Activated CD4-positive, alpha-beta T cell treated with anti-CD3 and anti-CD28 coated beads, Interleukin-2, amount 10 ng/mL, durations not matched to agents 7 days and 5 days (primary cell): Measurements from ENCODE around the gene CDK5R2. TPM values are rescaled to one million over a fixed set of nuclear protein-coding genes. Genes with fewer than 3 reads are reported as not detected.
A peak's percentile ranks its signal among the peaks of the same experiment; 100 is the strongest.
"Not testable (repeated sequence)": the region's sequence is repeated elsewhere in the genome, so short reads cannot be mapped to it uniquely, and the experiment has no call there.

Experiments
- CTCF ChIA-PET: fragments of 350-600 bp; sonication (Branson Sonifier 250); formaldehyde crosslinking; loops from one replicate; lab custom pipeline; 2021; ENCODE audit warnings: antibody characterized with exemption; lab: Charles Lee
- POLR2A ChIA-PET: fragments of 350-600 bp; sonication (Branson Sonifier 250); formaldehyde crosslinking; loops from one replicate; lab custom pipeline; 2021; ENCODE audit warnings: antibody characterized with exemption; lab: Charles Lee
- DNase-seq: peaks from one replicate; pipeline ENCODE4 v3.0.0-alpha.2; 2020
- H3K27ac Mint-ChIP-seq: one replicate; pipeline ENCODE4 v1.8.0; 2021; ENCODE audit warnings: mild to moderate bottlenecking, moderate library complexity, mixed read lengths
- H3K27me3 Mint-ChIP-seq: one replicate; pipeline ENCODE4 v1.8.0; 2021; ENCODE audit warnings: mixed read lengths
- H3K36me3 Mint-ChIP-seq: one replicate; pipeline ENCODE4 v1.8.0; 2021; ENCODE audit warnings: low read depth, mixed read lengths
- H3K4me1 Mint-ChIP-seq: one replicate; pipeline ENCODE4 v1.8.0; 2021; ENCODE audit warnings: mixed read lengths
- H3K4me3 Mint-ChIP-seq: one replicate; pipeline ENCODE4 v1.8.0; 2021; ENCODE audit warnings: mild to moderate bottlenecking, moderate library complexity, mixed read lengths
- H3K9me3 Mint-ChIP-seq: one replicate; pipeline ENCODE4 v1.8.0; 2021; ENCODE audit warnings: mixed read lengths
- total RNA-seq, 2 experiments: library from RNA; stranded (reverse); gene quantifications; one replicate each; pipeline ENCODE4 v1.2.3, GENCODE V29; 2021

The CDK5R2 gene
- total RNA-seq: not detected

GRCh38 chr2:218959141-218959731, at the start of gene CDK5R2:
Gene CDK5R2 (plus strand): TSS chr2:218959666. CDS start chr2:218959821, 155 bp downstream.
- Mint-ChIP-seq H3K4me3 (no peak within 1 kb of the TSS), H3K4me1 (peaks cover 7% of the 10 kb centered on the region), H3K27me3 (peaks cover 79% of the 10 kb centered on the region), H3K36me3 (peaks cover 3% of the 10 kb centered on the region), H3K9me3 (no peaks in the 10 kb centered on the region), H3K27ac (no peak within 1 kb of the TSS)
- POLR2A ChIA-PET: interaction anchor here (0.5 kb wide), 1 partner anchor 408 kb away, joined by 5 read pairs; no protein-coding TSS in a partner anchor
- peak; percentile 53 for DNase-seq
- CTCF ChIA-PET: interaction anchor here (0.9 to 1.7 kb wide), 3 partner anchors 17 to 82 kb away, joined by 3 to 6 read pairs (median 3); no protein-coding TSS in a partner anchor

- ChIA-PET POLR2A (no interaction called here), CTCF (interaction anchor here (0.6 to 31.8 kb wide), 6 partner anchors 13 to 446 kb away, joined by 3 to 669 read pairs (median 7); partner anchors contain the start of gene WNT10A)
- Mint-ChIP-seq H3K36me3 (no peaks in the 10 kb centered on the region), H3K4me1 (peaks cover 17% of the 10 kb centered on the region), H3K27ac (no peak overlapping the region), H3K27me3 (peaks cover 16% of the 10 kb centered on the region), H3K9me3 (no peaks in the 10 kb centered on the region), H3K4me3 (no peak overlapping the region)
- no peak for DNase-seq
Measured at GRCh38 chr2:218910741-218911140, 48.7 kb upstream of the CDK5R2 start.

DNA sequence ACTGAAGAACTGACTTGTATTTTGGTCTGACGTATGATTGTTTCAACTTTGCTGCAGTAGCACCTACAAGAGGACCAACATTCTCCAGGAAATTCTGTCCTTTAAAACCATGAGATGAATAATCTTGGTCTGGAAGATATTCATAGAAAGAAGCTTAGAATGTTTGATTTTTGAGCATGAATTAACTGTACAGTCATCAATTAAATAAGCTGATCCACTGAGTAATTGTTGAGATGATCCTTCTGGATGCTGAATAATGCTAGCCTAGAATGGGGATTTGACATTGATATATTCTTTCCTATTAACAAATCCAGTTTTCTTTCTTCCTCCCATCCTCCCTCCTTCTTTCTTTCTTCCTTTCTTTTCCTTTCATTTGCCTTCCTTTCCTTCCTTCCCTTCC, 39.0 kb upstream of the CDK5R2 start:
- POLR2A ChIA-PET: no interaction called here
- Mint-ChIP-seq H3K4me3 (no peak overlapping the region), H3K9me3 (peaks cover 2% of the 10 kb centered on the region), H3K27me3 (peaks cover 30% of the 10 kb centered on the region), H3K4me1 (no peaks in the 10 kb centered on the region), H3K36me3 (no peaks in the 10 kb centered on the region), H3K27ac (no peak overlapping the region)
- CTCF ChIA-PET: no interaction called here
- no peak for DNase-seq

DNA sequence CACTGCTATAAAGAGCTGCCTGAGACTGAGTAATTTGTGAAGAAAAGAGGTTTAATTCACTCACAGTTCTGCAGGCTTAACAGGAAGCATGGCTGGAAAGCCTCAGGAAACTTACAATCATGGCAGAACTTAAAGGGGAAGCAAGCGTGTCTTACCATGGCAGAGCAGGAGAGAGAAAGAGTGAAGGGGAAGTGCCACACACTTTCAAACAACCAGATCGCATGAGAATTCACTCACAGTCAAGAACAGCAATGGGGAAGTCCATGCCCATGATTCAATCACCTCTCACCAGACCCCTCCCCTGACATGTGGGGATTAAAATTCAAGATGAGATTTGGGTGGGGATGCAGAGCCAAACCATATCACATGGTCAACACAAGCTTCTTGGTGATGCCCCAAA, 34.7 kb upstream of the CDK5R2 start:
- H3K27me3 Mint-ChIP-seq: peaks cover 27% of the 10 kb centered on the region
- DNase-seq: no peak
- no peaks in the 10 kb centered on the region for H3K36me3 Mint-ChIP-seq
- H3K9me3 Mint-ChIP-seq: peaks cover 2% of the 10 kb centered on the region
- H3K27ac Mint-ChIP-seq: no peak overlapping the region
- ChIA-PET POLR2A (no interaction called here), CTCF (interaction anchor here (0.6 kb wide), 1 partner anchor 105 kb away, joined by 3 read pairs; no protein-coding TSS in a partner anchor)
- no peaks in the 10 kb centered on the region for H3K4me1 Mint-ChIP-seq
- H3K4me3 Mint-ChIP-seq: no peak overlapping the region

DNA sequence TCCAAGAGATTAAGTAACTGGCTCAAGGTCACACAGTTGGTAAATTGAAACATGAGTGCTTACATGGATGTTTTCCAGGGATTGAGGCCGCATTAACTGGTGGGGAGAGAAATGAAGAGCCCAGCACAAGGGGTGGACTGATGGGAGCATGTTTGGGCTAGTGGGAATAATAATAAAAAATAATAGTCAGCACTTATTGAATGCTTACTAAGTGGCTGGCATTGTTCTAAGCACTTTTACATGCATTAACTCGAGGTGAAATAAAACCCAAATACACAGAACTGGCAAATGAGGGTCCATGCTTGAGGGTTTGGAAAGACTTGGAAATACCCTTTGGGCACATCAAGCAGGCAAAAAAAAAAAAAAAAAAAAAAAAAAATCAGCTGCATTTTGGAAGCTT, 34.0 kb upstream of the CDK5R2 start:
- CTCF ChIA-PET: no interaction called here

DNA sequence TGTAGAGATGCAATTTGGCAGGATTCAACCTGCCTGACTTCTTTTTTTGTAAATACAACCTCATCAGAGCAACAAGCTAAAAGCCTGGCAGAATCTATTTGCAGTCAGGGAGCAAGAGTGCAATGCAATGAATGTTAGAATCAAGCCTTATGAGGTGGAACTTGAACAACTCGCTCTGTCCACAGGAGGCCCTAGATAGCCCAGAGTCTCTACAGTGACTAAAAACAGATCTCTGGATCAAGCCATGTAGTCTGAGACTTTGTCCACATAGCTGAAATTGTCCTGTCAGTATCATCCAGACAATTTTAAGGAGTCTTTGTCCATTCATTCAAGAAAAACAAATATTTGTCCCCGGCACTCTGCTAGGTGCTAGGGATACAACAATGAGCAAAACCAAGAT, 32.0 kb upstream of the CDK5R2 start:
- DNase-seq: no peak
- ChIA-PET POLR2A (no interaction called here), CTCF (no interaction called here)

More for the DNA sequence above, 34.0 kb upstream of the CDK5R2 start:
- DNase-seq: no peak
- peaks cover 2% of the 10 kb centered on the region for H3K9me3 Mint-ChIP-seq
- no peaks in the 10 kb centered on the region for H3K36me3 Mint-ChIP-seq
- H3K4me3 Mint-ChIP-seq: no peak overlapping the region
- H3K27ac Mint-ChIP-seq: no peak overlapping the region
- H3K27me3 Mint-ChIP-seq: peaks cover 22% of the 10 kb centered on the region
- POLR2A ChIA-PET: no interaction called here
- H3K4me1 Mint-ChIP-seq: no peaks in the 10 kb centered on the region

DNA sequence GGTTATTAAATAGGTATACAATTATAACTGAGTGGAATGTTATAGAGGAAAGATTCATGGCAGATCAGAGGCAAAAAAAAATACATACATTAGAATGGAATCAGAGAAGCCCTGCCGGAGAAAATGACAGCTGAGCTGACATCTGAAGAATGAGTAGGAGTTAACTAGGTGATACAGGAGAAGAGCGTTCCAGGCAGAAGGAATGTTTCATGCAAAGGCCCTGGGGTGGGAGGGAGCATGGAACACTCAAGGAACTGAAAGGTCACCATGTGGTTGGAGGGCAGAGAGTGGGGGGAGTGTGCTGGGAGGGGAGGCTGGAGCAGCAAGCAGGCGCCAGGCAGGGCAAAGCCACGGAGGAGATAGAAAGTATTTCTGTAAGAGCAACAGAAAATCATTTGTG, 31.6 kb upstream of the CDK5R2 start:
- Mint-ChIP-seq H3K27ac (no peak overlapping the region), H3K27me3 (peaks cover 19% of the 10 kb centered on the region), H3K4me1 (no peaks in the 10 kb centered on the region), H3K36me3 (no peaks in the 10 kb centered on the region), H3K9me3 (peaks cover under 1% of the 10 kb centered on the region), H3K4me3 (no peak overlapping the region)
- DNase-seq: no peak
- ChIA-PET CTCF (interaction anchor here (0.6 kb wide), 1 partner anchor 384 kb away, joined by 3 read pairs; no protein-coding TSS in a partner anchor), POLR2A (no interaction called here)

More for the DNA sequence above, 32.0 kb upstream of the CDK5R2 start:
- Mint-ChIP-seq H3K9me3 (peaks cover 2% of the 10 kb centered on the region), H3K4me1 (no peaks in the 10 kb centered on the region), H3K27me3 (peaks cover 20% of the 10 kb centered on the region), H3K27ac (no peak overlapping the region), H3K4me3 (no peak overlapping the region), H3K36me3 (no peaks in the 10 kb centered on the region)

GRCh38 chr2:218930488-218930887, 29.0 kb upstream of the CDK5R2 start:
- CTCF ChIA-PET, DNase-seq, POLR2A ChIA-PET, H3K36me3 Mint-ChIP-seq, H3K27ac Mint-ChIP-seq, H3K4me3 Mint-ChIP-seq, H3K4me1 Mint-ChIP-seq, H3K9me3 Mint-ChIP-seq: not testable (repeated sequence)
- peaks cover 17% of the 10 kb centered on the region for H3K27me3 Mint-ChIP-seq

DNA sequence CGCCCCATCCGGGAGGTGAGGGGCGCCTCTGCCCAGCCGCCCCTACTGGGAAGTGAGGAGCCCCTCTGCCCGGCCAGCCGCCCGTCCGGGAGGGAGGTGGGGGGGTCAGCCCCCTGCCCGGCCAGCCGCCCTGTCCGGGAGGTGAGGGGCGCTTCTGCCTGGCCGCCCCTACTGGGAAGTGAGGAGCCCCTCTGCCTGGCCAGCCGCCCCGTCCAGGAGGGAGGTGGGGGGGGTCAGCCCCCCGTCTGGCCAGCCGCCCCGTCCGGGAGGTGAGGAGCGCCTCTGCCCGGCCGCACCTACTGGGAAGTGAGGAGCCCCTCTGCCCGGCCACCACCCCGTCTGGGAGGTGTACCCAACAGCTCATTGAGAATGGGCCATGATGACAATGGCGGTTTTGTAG, 27.7 kb upstream of the CDK5R2 start:
- POLR2A ChIA-PET, CTCF ChIA-PET, H3K4me1 Mint-ChIP-seq, H3K9me3 Mint-ChIP-seq, DNase-seq, H3K27ac Mint-ChIP-seq, H3K4me3 Mint-ChIP-seq, H3K36me3 Mint-ChIP-seq: not testable (repeated sequence)
- peaks cover 23% of the 10 kb centered on the region for H3K27me3 Mint-ChIP-seq

- no peak overlapping the region for H3K4me3 Mint-ChIP-seq
- H3K27me3 Mint-ChIP-seq: peaks cover 38% of the 10 kb centered on the region
- no peak for DNase-seq
- H3K27ac Mint-ChIP-seq: no peak overlapping the region
- H3K9me3 Mint-ChIP-seq: no peaks in the 10 kb centered on the region
- no peaks in the 10 kb centered on the region for H3K36me3 Mint-ChIP-seq
- ChIA-PET CTCF (no interaction called here), POLR2A (no interaction called here)
- no peaks in the 10 kb centered on the region for H3K4me1 Mint-ChIP-seq
Measured at GRCh38 chr2:218944759-218945404, 14.6 kb upstream of the CDK5R2 start.

- no peaks in the 10 kb centered on the region for H3K9me3 Mint-ChIP-seq
- H3K36me3 Mint-ChIP-seq: no peaks in the 10 kb centered on the region
- ChIA-PET CTCF (interaction anchor here (1.3 kb wide), 1 partner anchor 54 kb away, joined by 4 read pairs; no protein-coding TSS in a partner anchor), POLR2A (no interaction called here)
- DNase-seq: no peak
- no peak overlapping the region for H3K4me3 Mint-ChIP-seq
- H3K27ac Mint-ChIP-seq: no peak overlapping the region
- H3K27me3 Mint-ChIP-seq: peaks cover 31% of the 10 kb centered on the region
- no peaks in the 10 kb centered on the region for H3K4me1 Mint-ChIP-seq
Measured at GRCh38 chr2:218946621-218947020, 12.8 kb upstream of the CDK5R2 start.

GRCh38 chr2:218952160-218952559, 7.3 kb upstream of the CDK5R2 start:
- no peak overlapping the region for H3K27ac Mint-ChIP-seq
- ChIA-PET CTCF (no interaction called here), POLR2A (no interaction called here)
- H3K27me3 Mint-ChIP-seq: peaks cover 29% of the 10 kb centered on the region
- H3K9me3 Mint-ChIP-seq: no peaks in the 10 kb centered on the region
- no peaks in the 10 kb centered on the region for H3K4me1 Mint-ChIP-seq
- no peaks in the 10 kb centered on the region for H3K36me3 Mint-ChIP-seq
- no peak for DNase-seq
- H3K4me3 Mint-ChIP-seq: no peak overlapping the region

DNA sequence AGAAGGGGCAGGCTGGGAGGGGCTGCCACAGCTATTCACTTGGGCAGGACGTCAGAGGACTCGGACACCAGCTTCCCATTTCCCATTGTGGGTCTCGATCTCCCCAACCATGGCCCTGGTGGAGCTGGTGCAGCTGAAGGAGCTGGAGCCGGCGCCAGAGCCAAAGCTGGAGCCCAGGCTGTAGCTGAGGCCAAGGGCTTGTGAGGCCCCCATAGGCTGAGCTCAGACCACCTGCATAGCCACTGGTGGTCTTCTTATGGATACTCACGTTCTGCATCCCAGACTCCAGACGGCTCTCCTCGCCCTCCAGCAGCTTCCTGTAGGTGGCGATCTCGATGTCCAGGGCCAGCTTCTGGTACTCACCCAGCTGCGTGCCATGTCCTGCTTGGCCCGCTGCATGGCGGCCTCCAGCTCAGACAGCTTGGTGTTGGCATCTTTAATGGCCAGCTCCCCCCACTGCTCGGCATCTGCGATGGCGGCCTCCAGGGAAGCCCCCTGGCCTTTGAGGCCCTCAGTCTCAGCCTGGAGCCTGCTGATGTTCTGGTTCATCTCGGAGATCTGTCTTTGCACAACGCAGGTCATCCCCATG, 6.0 kb upstream of the CDK5R2 start:
- Mint-ChIP-seq H3K36me3 (no peaks in the 10 kb centered on the region), H3K27ac (no peak overlapping the region), H3K27me3 (peaks cover 42% of the 10 kb centered on the region), H3K4me3 (no peak overlapping the region), H3K9me3 (no peaks in the 10 kb centered on the region), H3K4me1 (no peaks in the 10 kb centered on the region)
- POLR2A ChIA-PET: no interaction called here
- DNase-seq: no peak
- CTCF ChIA-PET: no interaction called here
